PC-3 (cell line): Measurements from ENCODE around the gene SMPD4. TPM values are rescaled to one million over a fixed set of nuclear protein-coding genes. Genes with fewer than 3 reads are reported as not detected.
"Not testable (repeated sequence)": the region's sequence is repeated elsewhere in the genome, so short reads cannot be mapped to it uniquely, and the experiment has no call there.

Experiments
- ATAC-seq: fragments of 200-7000 bp; cut with Tn5 transposase; 2 replicates; pipeline ENCODE4 v1.9.1; 2020; ENCODE audit warnings: mild to moderate bottlenecking, moderate library complexity
- BruUV-seq: library from RNA; stranded (reverse); fragments of 400-500 nt; replicated peaks from 2 replicates; lab custom pipeline; 2021; lab: Mats Ljungman, UMichigan
- CTCF ChIA-PET: fragments of 300-600 bp; sonication (Branson Sonifier 250); formaldehyde crosslinking; loops from one replicate; lab custom pipeline; 2022; ENCODE audit warnings: antibody characterized with exemption; lab: Charles Lee
- POLR2A ChIA-PET: fragments of 300-600 bp; sonication (Branson Sonifier 250); formaldehyde crosslinking; loops from one replicate; lab custom pipeline; 2022; ENCODE audit warnings: antibody characterized with exemption; ENCODE audit not compliant: unreplicated experiment; lab: Charles Lee
- DNase-seq: peaks from one replicate; pipeline ENCODE4 v3.0.0-alpha.2; 2015
- H2AFZ ChIP-seq: fragments of 300-600 bp; sonication (generic); 2 replicates; pipeline ENCODE4 v1.6.0; 2016; ENCODE audit warnings: antibody characterized with exemption, low read length
- H3F3A ChIP-seq: fragments of 300-600 bp; sonication (generic); one replicate; pipeline ENCODE4 v1.6.0; 2017; ENCODE audit warnings: antibody characterized with exemption, low read length, control low read depth, mild to moderate bottlenecking; ENCODE audit not compliant: unreplicated experiment
- H3K27ac ChIP-seq: fragments of 300-600 bp; sonication (generic); 2 replicates; pipeline ENCODE4 v1.5.1; 2016; ENCODE audit warnings: mild to moderate bottlenecking, low read length
- H3K27me3 ChIP-seq: fragments of 300-600 bp; sonication (generic); 2 replicates; pipeline ENCODE4 v1.6.1; 2016; ENCODE audit warnings: low read length, mixed read lengths
- H3K36me3 ChIP-seq: fragments of 300-600 bp; sonication (generic); 2 replicates; pipeline ENCODE4 v1.6.1; 2016; ENCODE audit warnings: low read depth, mixed run types, low read length, mixed read lengths
- H3K4me1 ChIP-seq: fragments of 300-600 bp; sonication (generic); 2 replicates; pipeline ENCODE4 v1.5.1; 2016; ENCODE audit warnings: low read length; ENCODE audit not compliant: insufficient read depth
- H3K4me2 ChIP-seq: fragments of 300-600 bp; sonication (generic); 2 replicates; pipeline ENCODE4 v1.6.0; 2016; ENCODE audit warnings: low read length
- H3K4me3 ChIP-seq: fragments of 300-600 bp; sonication (generic); 2 replicates; pipeline ENCODE4 v1.5.1; 2016; ENCODE audit warnings: mild to moderate bottlenecking, low read length, mixed read lengths
- H3K79me2 ChIP-seq: fragments of 300-600 bp; sonication (generic); 2 replicates; pipeline ENCODE4 v1.6.1; 2017; ENCODE audit warnings: low read length, mixed read lengths
- H3K9ac ChIP-seq: fragments of 300-600 bp; sonication (generic); 2 replicates; pipeline ENCODE4 v1.6.0; 2016; ENCODE audit warnings: mild to moderate bottlenecking, low read length
- H3K9me2 ChIP-seq: fragments of 300-600 bp; sonication (generic); replicated peaks from 2 replicates; pipeline ENCODE4 v1.6.1; 2016; ENCODE audit warnings: mixed run types, low read length, mixed read lengths
- H3K9me3 ChIP-seq: fragments of 300-600 bp; sonication (generic); 2 replicates; pipeline ENCODE4 v1.6.1; 2016; ENCODE audit warnings: low read length, mixed read lengths
- H4K20me1 ChIP-seq: fragments of 300-600 bp; sonication (generic); 2 replicates; pipeline ENCODE4 v1.6.1; 2016; ENCODE audit warnings: low read length, mixed read lengths
- EZH2 ChIP-seq: fragments of 300-600 bp; sonication (generic); IDR thresholded peaks from one replicate; pipeline ENCODE4 v1.6.1; 2017; ENCODE audit warnings: antibody characterized with exemption, mild to moderate bottlenecking, low read length; ENCODE audit not compliant: unreplicated experiment
- EZH2phosphoT487 ChIP-seq: fragments of 300-600 bp; sonication (generic); IDR thresholded peaks from 2 replicates; pipeline ENCODE4 v1.6.1; 2018; ENCODE audit warnings: mild to moderate bottlenecking, antibody characterized with exemption, low read length, borderline replicate concordance
- intact Hi-C: fragments of 100-400 bp; cut with micrococcal nuclease; formaldehyde crosslinking; loops from 2 replicates; pipeline ENCODE4 v1.9.0; 2023
- total RNA-seq: library from RNA; depleted of rRNA; stranded (reverse); fragments of >200 nt; gene quantifications from 2 replicates; pipeline ENCODE4 v1.2.3, GENCODE V29; 2014
- TF ChIP-seq, protein P1 (sequence below): fragments of 300-600 bp; sonication (generic); conservative IDR thresholded peaks from 2 replicates; pipeline ENCODE4 v1.5.1; 2017; ENCODE audit warnings: antibody characterized with exemption, low read depth, mild to moderate bottlenecking, low read length

SMPD4 gene
- total RNA-seq, 1 experiment from 2014 or later, result 64.4 TPM

- H3K9ac ChIP-seq, H4K20me1 ChIP-seq, DNase-seq, H2AFZ ChIP-seq, H3K4me1 ChIP-seq, H3K4me3 ChIP-seq, H3K79me2 ChIP-seq, H3K27ac ChIP-seq, intact Hi-C loops, POLR2A ChIA-PET, H3K27me3 ChIP-seq, CTCF ChIA-PET, H3K36me3 ChIP-seq, H3F3A ChIP-seq, H3K4me2 ChIP-seq, ATAC-seq, H3K9me2 ChIP-seq, H3K9me3 ChIP-seq, BruUV-seq: not testable (repeated sequence)
Observed at GRCh38 chr2:130153721-130154422, 27.5 kb downstream of the SMPD4 start.

- no peaks in the 10 kb centered on the region for H4K20me1 ChIP-seq
Observed at GRCh38 chr2:130152816-130153595, 28.4 kb downstream of the SMPD4 start.

DNA sequence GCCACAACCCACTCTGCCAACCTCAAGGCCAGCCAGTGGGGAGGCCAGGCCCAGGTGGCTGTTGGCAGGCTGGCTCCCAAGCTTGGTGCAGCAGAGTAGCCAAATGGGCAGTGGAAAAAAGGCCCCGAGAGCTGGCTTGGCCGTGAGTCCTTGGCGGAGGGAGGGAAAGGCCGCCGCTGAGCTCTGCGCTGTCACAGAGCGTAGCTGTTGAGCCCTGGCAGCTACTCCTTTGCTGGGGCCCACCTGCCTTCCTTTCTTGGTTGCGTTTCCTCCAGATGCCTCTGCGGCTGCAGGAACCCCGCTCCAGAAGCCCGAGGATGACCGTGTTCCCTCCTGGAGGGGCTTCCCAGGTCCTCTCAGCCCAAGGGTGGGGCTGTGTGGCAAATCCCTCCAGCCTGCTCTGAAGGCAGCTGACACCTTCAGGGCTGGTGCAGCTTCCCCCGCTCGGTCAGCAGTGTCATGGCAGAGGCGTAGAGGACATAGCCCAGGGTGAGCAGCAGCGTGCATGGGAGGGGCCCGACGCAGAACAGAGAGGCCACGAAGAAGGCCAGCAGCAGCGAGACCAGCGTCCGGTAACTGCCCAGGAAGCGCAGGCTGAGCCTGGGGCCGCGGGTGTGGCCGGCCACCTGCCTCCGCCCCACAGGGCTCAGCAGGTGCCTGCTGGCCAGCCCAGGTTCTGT is 29.1 kb downstream of the SMPD4 start:
- H3K4me2 ChIP-seq, H4K20me1 ChIP-seq, H3K9ac ChIP-seq, H3K27ac ChIP-seq, H3K9me2 ChIP-seq, H3K79me2 ChIP-seq, POLR2A ChIA-PET, H3K27me3 ChIP-seq, H3K4me1 ChIP-seq, BruUV-seq, H3K4me3 ChIP-seq, H3F3A ChIP-seq, H2AFZ ChIP-seq, H3K36me3 ChIP-seq, intact Hi-C loops, DNase-seq, CTCF ChIA-PET, ATAC-seq, H3K9me3 ChIP-seq: not testable (repeated sequence)

More at GRCh38 chr2:130152816-130153595, 28.4 kb downstream of the SMPD4 start:
- TF ChIP-seq EZH2phosphoT487, result no peak
- TF ChIP-seq EZH2, result no peak
- TF ChIP-seq, protein P1, sequence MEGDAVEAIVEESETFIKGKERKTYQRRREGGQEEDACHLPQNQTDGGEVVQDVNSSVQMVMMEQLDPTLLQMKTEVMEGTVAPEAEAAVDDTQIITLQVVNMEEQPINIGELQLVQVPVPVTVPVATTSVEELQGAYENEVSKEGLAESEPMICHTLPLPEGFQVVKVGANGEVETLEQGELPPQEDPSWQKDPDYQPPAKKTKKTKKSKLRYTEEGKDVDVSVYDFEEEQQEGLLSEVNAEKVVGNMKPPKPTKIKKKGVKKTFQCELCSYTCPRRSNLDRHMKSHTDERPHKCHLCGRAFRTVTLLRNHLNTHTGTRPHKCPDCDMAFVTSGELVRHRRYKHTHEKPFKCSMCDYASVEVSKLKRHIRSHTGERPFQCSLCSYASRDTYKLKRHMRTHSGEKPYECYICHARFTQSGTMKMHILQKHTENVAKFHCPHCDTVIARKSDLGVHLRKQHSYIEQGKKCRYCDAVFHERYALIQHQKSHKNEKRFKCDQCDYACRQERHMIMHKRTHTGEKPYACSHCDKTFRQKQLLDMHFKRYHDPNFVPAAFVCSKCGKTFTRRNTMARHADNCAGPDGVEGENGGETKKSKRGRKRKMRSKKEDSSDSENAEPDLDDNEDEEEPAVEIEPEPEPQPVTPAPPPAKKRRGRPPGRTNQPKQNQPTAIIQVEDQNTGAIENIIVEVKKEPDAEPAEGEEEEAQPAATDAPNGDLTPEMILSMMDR, result no peak
- Histone ChIP-seq H3K9me2 (no peaks in the 10 kb centered on the region), H3F3A (no peaks in the 10 kb centered on the region), H3K27ac (no peak overlapping the region), H3K9ac (no peak overlapping the region), H3K79me2 (no peaks in the 10 kb centered on the region), H3K27me3 (no peaks in the 10 kb centered on the region), H3K4me1 (no peaks in the 10 kb centered on the region), H2AFZ (no peak overlapping the region), H3K4me3 (no peak overlapping the region), H3K9me3 (no peaks in the 10 kb centered on the region), H3K36me3 (no peaks in the 10 kb centered on the region), H3K4me2 (no peak overlapping the region)
- no TSS peak for BruUV-seq
- ATAC-seq, result no peak
- ChIA-PET CTCF (no interaction called here), POLR2A (no interaction called here)
- DNase-seq, result no peak
- intact Hi-C loops, result no loop called here

DNA sequence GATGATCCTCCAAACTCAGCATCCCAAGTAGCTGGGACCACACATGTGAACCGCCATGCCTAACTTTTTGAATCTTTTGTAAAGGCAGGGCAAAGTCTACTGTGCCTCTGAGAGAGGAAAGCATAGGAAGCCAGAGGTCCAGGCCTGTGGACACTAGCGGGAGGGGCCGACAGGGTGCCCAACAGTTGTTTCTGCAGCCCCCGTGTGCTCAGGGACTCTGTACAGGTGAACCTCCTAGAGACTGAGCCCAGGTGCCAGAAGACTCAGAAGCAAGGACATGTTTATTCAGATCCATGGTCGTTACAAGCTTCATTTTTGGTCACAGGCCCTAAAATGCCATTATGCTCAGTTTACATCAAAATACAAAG is 30.3 kb downstream of the SMPD4 start:
- H3K4me1 ChIP-seq, H3K36me3 ChIP-seq, H4K20me1 ChIP-seq, intact Hi-C loops, H3K9me2 ChIP-seq, ATAC-seq, H3F3A ChIP-seq, H3K27me3 ChIP-seq, DNase-seq, POLR2A ChIA-PET, H3K9ac ChIP-seq, H3K4me3 ChIP-seq, H3K4me2 ChIP-seq, H3K27ac ChIP-seq, H3K9me3 ChIP-seq, H2AFZ ChIP-seq, H3K79me2 ChIP-seq, BruUV-seq: not testable (repeated sequence)
- CTCF ChIA-PET, result interaction anchor here (0.6 kb wide), 1 partner anchor 215 kb away, joined by 6 read pairs; no protein-coding TSS in a partner anchor
